GM18861 (cell line): ENCODE measurements around the gene FAM216A.
"Not testable (repeated sequence)": the region's sequence is repeated elsewhere in the genome, so short reads cannot be mapped to it uniquely, and the experiment has no call there.

ENCODE experiments used
- ATAC-seq: cut with Tn5 transposase; IDR thresholded peaks from one replicate; pipeline ENCODE4 v1.9.1; 2021; ENCODE audit not compliant: unreplicated experiment

FAM216A gene

GRCh38 chr12:110468214-110469048 is at the start of gene FAM216A, which contains the start of gene GPN3:
Gene FAM216A, plus strand, starts transcription at chr12:110468845. Its CDS starts 31 bp downstream, at chr12:110468876.
Gene GPN3, minus strand, starts transcription at chr12:110468257. Its CDS starts 54 bp downstream, at chr12:110468203.
- ATAC-seq: peak; percentile 72

- ATAC-seq: not testable (repeated sequence)
These were observed 48.0 kb upstream of the FAM216A start for GRCh38 chr12:110420644-110421043.

- no peak for ATAC-seq
These were observed 47.4 kb upstream of the FAM216A start for GRCh38 chr12:110421159-110421661.

- no peak for ATAC-seq
These were observed 46.9 kb upstream of the FAM216A start for GRCh38 chr12:110421701-110422100.

GRCh38 chr12:110424237-110424636 is 44.4 kb upstream of the FAM216A start:
- no peak for ATAC-seq

- ATAC-seq: no peak
These were observed 42.2 kb upstream of the FAM216A start for GRCh38 chr12:110426406-110426805.

GRCh38 chr12:110429676-110430075 is 39.0 kb upstream of the FAM216A start:
- ATAC-seq: not testable (repeated sequence)

GRCh38 chr12:110431957-110432587 is 36.6 kb upstream of the FAM216A start:
- no peak for ATAC-seq

- ATAC-seq: no peak
These were observed 32.4 kb upstream of the FAM216A start for GRCh38 chr12:110436231-110436630.

GRCh38 chr12:110444455-110444854 is 24.2 kb upstream of the FAM216A start:
- no peak for ATAC-seq

- peak; percentile 92 for ATAC-seq
These were observed 18.7 kb upstream of the FAM216A start, which contains the start of gene ARPC3 for GRCh38 chr12:110449799-110450497. Gene ARPC3, minus strand, starts transcription at chr12:110450337. Its CDS starts 77 bp downstream, at chr12:110450260.

- no peak for ATAC-seq
These were observed 17.4 kb upstream of the FAM216A start for GRCh38 chr12:110451263-110451662.

- ATAC-seq: no peak
These were observed 14.9 kb upstream of the FAM216A start for GRCh38 chr12:110453569-110454296.

- ATAC-seq: no peak
These were observed 9.9 kb upstream of the FAM216A start for GRCh38 chr12:110458756-110459155.

- ATAC-seq: not testable (repeated sequence)
These were observed 7.5 kb upstream of the FAM216A start for GRCh38 chr12:110461189-110461588.

- no peak for ATAC-seq
These were observed 3.6 kb upstream of the FAM216A start for GRCh38 chr12:110465024-110465423.

- ATAC-seq: not testable (repeated sequence)
These were observed 2.9 kb upstream of the FAM216A start for GRCh38 chr12:110465765-110466164.

- ATAC-seq: no peak
These were observed 1.9 kb upstream of the FAM216A start for GRCh38 chr12:110466791-110467190.

GRCh38 chr12:110467847-110468213 is 815 bp upstream of the FAM216A start:
- no peak for ATAC-seq

GRCh38 chr12:110475426-110475825 is 6.8 kb downstream of the FAM216A start:
- no peak for ATAC-seq
